Mammary epithelial cell (primary cell): ENCODE measurements around the gene GPX7.

Source experiments
- CTCF ChIP-seq, 2 donors: IDR thresholded peaks in 1 of 2; conservative IDR thresholded peaks in 1 of 2; 2 replicates each; pipeline ENCODE4 v1.5.1; 2011 to 2012; ENCODE audit warnings: inconsistent platforms in 2 of 2, low read length in 2 of 2, mild to moderate bottlenecking in 2 of 2, control low read depth in 1 of 2, low read depth in 1 of 2; ENCODE audit not compliant: insufficient read depth in 1 of 2; ENCODE audit errors: extremely low read depth in 1 of 2
- EZH2 ChIP-seq: IDR thresholded peaks from 2 replicates; pipeline ENCODE4 v1.6.1; 2012; ENCODE audit warnings: low read length, inconsistent platforms, borderline replicate concordance

DNA sequence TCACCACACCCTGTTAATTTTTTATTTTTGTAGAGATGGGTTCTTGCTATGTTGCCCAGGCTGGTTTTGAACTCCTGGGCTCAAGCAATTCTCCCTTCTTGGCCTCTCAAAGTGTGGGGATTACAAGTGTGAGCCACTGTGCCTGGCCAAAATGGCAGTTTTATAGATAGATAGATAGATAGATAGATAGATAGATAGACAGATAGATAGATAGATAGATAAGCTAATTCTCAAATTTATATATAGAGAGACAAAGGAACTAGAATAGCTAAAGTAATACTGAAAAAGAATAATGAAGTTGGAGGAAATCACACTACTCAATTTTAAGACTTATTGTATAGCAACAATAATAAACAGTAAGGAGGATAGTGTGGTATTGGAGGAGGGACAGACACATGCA lies 51.9 kb downstream of the GPX7 start:
- TF ChIP-seq CTCF (conservative IDR thresholded peaks at IDR 0.05 in 1 of 2, IDR thresholded peaks at IDR 0.05 in 1 of 2; ENCODE audit: extremely low read depth in 1 of 2, insufficient read depth in 1 of 2, low read depth in 1 of 2, low read length in 2 of 2): no peak
- no peak for TF ChIP-seq EZH2
